Heart left ventricle (tissue), 16 donors: ENCODE data around the gene GOLT1B. TPM values are rescaled to one million over a fixed set of nuclear protein-coding genes. Genes with fewer than 3 reads are reported as not detected.
A peak's percentile ranks its signal among the peaks of the same experiment; 100 is the strongest.

Experiments
- ATAC-seq, 4 donors: fragments of 200-7000 bp; cut with Tn5 transposase; one replicate each; pipeline ENCODE4 v1.9.1; 2020 to 2022; ENCODE audit warnings: moderate library complexity in 4 of 4, mild to moderate bottlenecking in 3 of 4, moderate number of reproducible peaks in 1 of 4
- DNase-seq, 5 donors: peaks; one replicate each; pipeline ENCODE4 v3.0.0-alpha.2; 2020
- H3K27ac ChIP-seq, 12 donors: fragments of 200-600 bp; sonication (generic) in 4 of 12; one replicate each; pipeline versions ENCODE4 v1.5.0 to v1.8.0; 2016 to 2022; ENCODE audit warnings: mild to moderate bottlenecking in 2 of 12
- H3K27me3 ChIP-seq, 9 donors: fragments of 200-600 bp; sonication (generic) in 2 of 9; one replicate each; pipeline versions ENCODE4 v1.5.1 to v1.8.0; 2016 to 2022; ENCODE audit warnings: mild to moderate bottlenecking in 3 of 9
- H3K36me3 ChIP-seq, 9 donors: fragments of 200-600 bp; sonication (generic) in 2 of 9; one replicate each; pipeline versions ENCODE4 v1.5.0 to v1.8.0; 2018 to 2022; ENCODE audit warnings: mild to moderate bottlenecking in 2 of 9
- H3K4me1 ChIP-seq, 12 donors: fragments of 200-600 bp; sonication (generic) in 4 of 12; one replicate each; pipeline versions ENCODE4 v1.5.0 to v1.8.0; 2016 to 2022; ENCODE audit warnings: mild to moderate bottlenecking in 3 of 12
- H3K4me3 ChIP-seq, 12 donors: fragments of 200-600 bp; sonication (generic) in 4 of 12; one replicate each; pipeline versions ENCODE4 v1.5.0 to v1.8.0; 2017 to 2022; ENCODE audit warnings: mild to moderate bottlenecking in 9 of 12, moderate library complexity in 4 of 12
- H3K9me3 ChIP-seq, 12 donors: fragments of 200-600 bp; sonication (generic) in 4 of 12; one replicate each; pipeline versions ENCODE4 v1.5.0 to v1.8.0; 2016 to 2022; ENCODE audit warnings: mild to moderate bottlenecking in 1 of 12
- POLR2A ChIP-seq, 2 donors: fragments of 450-650 bp; IDR thresholded peaks; one replicate each; pipeline ENCODE4 v1.6.1; 2017; ENCODE audit warnings: antibody characterized with exemption in 2 of 2, mild to moderate bottlenecking in 2 of 2, moderate library complexity in 2 of 2
- WGBS, 4 donors: extraction: QIAGEN DNeasy Blood & Tissue Kit in 2 of 4; methylation state at CpG; one replicate each; pipeline versions ENCODE4 v1.1.5 to v1.1.7; 2013 to 2018; 5-methylcytosine and 5-hydroxymethylcytosine counted together
- intact Hi-C, 10 donors: fragments of 100-400 bp; cut with DNase I; formaldehyde crosslinking; loops; one replicate each; pipeline versions ENCODE4 v1.11.1 to v1.14.2; 2022
- polyA plus RNA-seq, 2 donors: library from polyadenylated mRNA; stranded (reverse); fragments of 200-250 nt; gene quantifications; one replicate each; pipeline ENCODE4 v1.2.3, GENCODE V29; 2013
- total RNA-seq, 9 donors: library from RNA; depleted of rRNA in 2 of 9; stranded (reverse); fragments of >200 nt in 2 of 9; fragmentation: NEBNext Ultra II Directional in 3 of 9; extraction: Animal tissue kit (Norgen Biotek cat#: 25700) in 3 of 9; gene quantifications; one replicate each; pipeline versions ENCODE4 v1.1.0 to v1.2.4, GENCODE V29; 2016 to 2023
- TF ChIP-seq, protein P1 (sequence below), 12 donors: fragments of 200-600 bp; sonication (generic) in 4 of 12; IDR thresholded peaks; one replicate each; pipeline versions ENCODE4 v1.5.0 to v1.8.0; 2018 to 2022; ENCODE audit warnings: antibody characterized with exemption in 12 of 12, mild to moderate bottlenecking in 5 of 12
- donor health status: ischemic (EF 13 %, LVEDD 7.1; RV severe dilation, severe dysfunction).
- donor health status: healthy with polysubstance abuse.
- donor health status: DM: no; HTN: yes; CAD: no.
- donor health status: DM: no; HTN: no; CAD: no.
- donor health status: ischemic (EF 25% LVEDD 6.9; RV normal size, moderate dysfunction).
- donor health status: ischemic (EF 25% LVEDD 5.7; RV mildly dilated, moderate dysfunction).
- donor health status: healthy.
- donor health status: DM: yes; HTN: yes; CAD: no.
- donor health status: ischemic (EF 35%, LVEDD 5.7; RV mildly dilated, moderate dysfunction).
- donor health status: nonischemic (EF 11% LVEDD 7.7; RV severe dilation, severe dysfunction).
- donor health status: DM: yes; HTN: yes; CAD: no.
- donor health status: PGD.
- donor health status: ischemic (EF 29% LVEDD 5.4; RV normal size, mild dysfunction).
- donor health status: nonischemic (EF 23%, LVEDD 6.1; RV moderate dilation, normal function).

The GOLT1B gene
- total and polyA plus RNA-seq, 11 donors = 12.9 to 43.7 (median 22.1) TPM

DNA sequence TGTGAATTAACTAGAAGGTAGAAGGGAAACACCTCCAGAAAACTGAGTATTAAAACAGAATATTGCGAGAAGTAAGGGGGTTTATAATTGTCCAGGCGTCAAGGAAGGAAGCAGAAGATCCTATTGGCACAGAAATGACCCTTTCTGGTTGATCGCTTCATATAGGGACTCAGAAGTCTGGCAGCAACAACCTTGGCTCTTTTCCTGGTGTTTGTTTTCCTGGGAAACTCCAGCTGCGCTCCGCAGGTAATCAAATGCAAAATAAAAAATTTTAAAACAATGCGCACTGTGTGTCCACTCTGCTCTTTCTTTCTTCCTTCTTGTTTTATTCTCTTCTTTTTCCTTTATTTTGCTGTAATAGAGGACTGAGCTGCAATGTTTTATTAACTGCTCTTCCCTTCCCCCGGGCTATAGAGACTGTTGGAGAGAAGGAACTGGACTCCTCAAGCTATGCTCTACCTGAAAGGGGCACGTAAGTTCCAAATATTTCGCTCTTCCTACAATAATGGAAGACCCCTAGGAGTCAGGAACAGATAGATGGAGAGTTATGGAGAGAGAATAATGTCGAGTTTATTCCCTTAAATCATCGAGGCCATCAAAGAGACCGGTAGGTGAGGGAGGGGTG, 25.2 kb downstream of the GOLT1B start:
- H3K9me3 ChIP-seq = peaks cover 0 to 10% (median 0%) of the 10 kb centered on the region in 12 donors
- H3K27ac ChIP-seq = peak overlapping the region in 6 of 12 donors; percentile 81 to 89 (median 85)
- ATAC-seq = peak in 2 of 4 donors; percentile 3 to 5
- TF ChIP-seq, protein P1, sequence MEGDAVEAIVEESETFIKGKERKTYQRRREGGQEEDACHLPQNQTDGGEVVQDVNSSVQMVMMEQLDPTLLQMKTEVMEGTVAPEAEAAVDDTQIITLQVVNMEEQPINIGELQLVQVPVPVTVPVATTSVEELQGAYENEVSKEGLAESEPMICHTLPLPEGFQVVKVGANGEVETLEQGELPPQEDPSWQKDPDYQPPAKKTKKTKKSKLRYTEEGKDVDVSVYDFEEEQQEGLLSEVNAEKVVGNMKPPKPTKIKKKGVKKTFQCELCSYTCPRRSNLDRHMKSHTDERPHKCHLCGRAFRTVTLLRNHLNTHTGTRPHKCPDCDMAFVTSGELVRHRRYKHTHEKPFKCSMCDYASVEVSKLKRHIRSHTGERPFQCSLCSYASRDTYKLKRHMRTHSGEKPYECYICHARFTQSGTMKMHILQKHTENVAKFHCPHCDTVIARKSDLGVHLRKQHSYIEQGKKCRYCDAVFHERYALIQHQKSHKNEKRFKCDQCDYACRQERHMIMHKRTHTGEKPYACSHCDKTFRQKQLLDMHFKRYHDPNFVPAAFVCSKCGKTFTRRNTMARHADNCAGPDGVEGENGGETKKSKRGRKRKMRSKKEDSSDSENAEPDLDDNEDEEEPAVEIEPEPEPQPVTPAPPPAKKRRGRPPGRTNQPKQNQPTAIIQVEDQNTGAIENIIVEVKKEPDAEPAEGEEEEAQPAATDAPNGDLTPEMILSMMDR (IDR thresholded peaks at IDR 0.05) = no peak
- TF ChIP-seq POLR2A (IDR thresholded peaks at IDR 0.05) = no peak
- H3K4me1 ChIP-seq = peaks cover 0 to 23% (median 5%) of the 10 kb centered on the region in 12 donors
- intact Hi-C loops = loop anchor here in 3 of 10 donors (5.0 to 10.0 kb wide), 2 partner anchors 80 to 128 kb away; partner anchors contain the start of gene LDHB (in 3 of the 3)
- WGBS, 4 donors = 34 to 46% (median 42%) methylated on average over 12 of the region's 12 CpGs
- H3K36me3 ChIP-seq = peaks cover 0 to 3% (median 0%) of the 10 kb centered on the region in 9 donors
- no peak for DNase-seq
- peak overlapping the region; percentile 30 to 84 (median 70) for H3K4me3 ChIP-seq
- peaks cover 0 to 42% (median 0%) of the 10 kb centered on the region in 9 donors for H3K27me3 ChIP-seq

DNA sequence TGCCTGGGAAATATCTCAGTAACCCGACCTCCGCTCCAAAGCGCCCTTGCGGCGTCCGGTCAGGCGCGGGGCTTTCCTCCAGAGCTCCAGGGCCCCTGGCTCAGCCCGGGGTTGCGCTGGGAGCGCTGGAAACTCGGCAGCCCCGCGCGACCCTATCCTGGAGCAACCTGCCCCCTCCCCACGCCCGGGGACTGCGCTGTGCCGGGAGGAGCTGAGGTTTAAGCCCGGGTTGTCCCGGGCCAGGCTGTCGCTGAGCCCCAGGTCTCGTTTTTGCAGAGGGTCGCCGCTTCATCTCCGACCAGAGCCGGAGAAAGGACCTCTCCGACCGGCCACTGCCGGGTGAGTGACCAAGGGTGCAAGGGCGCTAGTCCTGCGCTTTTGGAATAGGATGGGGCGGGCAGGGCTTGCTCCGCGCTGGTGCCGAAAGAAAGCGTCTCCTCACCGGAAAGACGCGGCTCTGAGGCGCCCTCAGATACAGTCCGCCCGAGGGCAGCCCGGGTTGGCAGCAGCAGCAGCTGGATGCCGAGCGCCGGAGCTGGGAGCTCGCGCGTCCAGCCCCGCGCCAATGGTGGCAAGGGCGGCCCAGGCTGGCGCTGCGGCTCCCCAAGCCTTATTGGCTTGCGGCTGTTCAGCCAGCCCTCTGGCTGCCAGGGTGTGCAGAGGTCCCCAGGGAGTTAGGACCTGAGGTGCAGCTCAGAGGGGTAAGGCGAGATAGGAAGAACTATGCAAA, 26.0 kb downstream of the GOLT1B start:
- peak; percentile 88 to 95 (median 94) for ATAC-seq
- peaks cover 0 to 4% (median 0%) of the 10 kb centered on the region in 9 donors for H3K36me3 ChIP-seq
- H3K27ac ChIP-seq = peak overlapping the region; percentile 35 to 89 (median 80)
- H3K4me3 ChIP-seq = peak overlapping the region; percentile 30 to 84 (median 70)
- H3K27me3 ChIP-seq = peaks cover 0 to 42% (median 0%) of the 10 kb centered on the region in 9 donors
- 0 to 1% (median 1%) methylated on average over 22 to 57 of the region's 57 CpGs for WGBS, 4 donors
- peaks cover 0 to 23% (median 5%) of the 10 kb centered on the region in 12 donors for H3K4me1 ChIP-seq
- no peak for TF ChIP-seq POLR2A (IDR thresholded peaks at IDR 0.05)
- TF ChIP-seq, protein P1 (IDR thresholded peaks at IDR 0.05) = peak in 3 of 12 donors; percentile 21 to 33 (median 24)
- intact Hi-C loops = loop anchor here in 3 of 10 donors (5.0 to 10.0 kb wide), 2 partner anchors 80 to 127 kb away; partner anchors contain the start of gene LDHB (in 3 of the 3)
- peak; percentile 51 to 82 (median 78) for DNase-seq
- peaks cover 0 to 10% (median 0%) of the 10 kb centered on the region in 12 donors for H3K9me3 ChIP-seq

DNA sequence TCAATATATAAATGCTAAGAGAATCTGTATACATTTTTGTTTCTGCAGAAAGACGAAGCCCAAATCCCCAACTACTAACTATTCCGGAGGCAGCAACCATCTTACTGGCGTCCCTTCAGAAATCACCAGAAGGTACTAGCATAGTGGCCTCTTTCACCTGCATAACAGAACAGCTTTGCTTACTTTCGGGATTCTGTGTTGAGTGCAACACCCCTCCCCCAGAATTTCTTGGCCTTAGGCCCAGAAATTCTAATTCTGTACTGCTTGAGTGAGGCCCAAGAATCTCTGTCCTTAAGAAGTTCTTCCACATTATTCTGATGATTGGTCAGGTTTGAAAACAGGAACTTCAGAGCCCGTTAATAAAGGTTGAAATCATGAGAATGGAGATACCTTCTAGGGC, 27.4 kb downstream of the GOLT1B start:
- DNase-seq = peak in 2 of 5 donors; percentile 22 to 32
- peak overlapping the region in 11 of 12 donors; percentile 18 to 89 (median 81) for H3K27ac ChIP-seq
- TF ChIP-seq, protein P1 (IDR thresholded peaks at IDR 0.05) = no peak
- TF ChIP-seq POLR2A (IDR thresholded peaks at IDR 0.05) = no peak
- peak overlapping the region in 5 of 12 donors; percentile 70 to 84 (median 74) for H3K4me3 ChIP-seq
- intact Hi-C loops = loop anchor here in 3 of 10 donors (5.0 to 10.0 kb wide), 2 partner anchors 78 to 126 kb away; partner anchors contain the start of gene LDHB (in 3 of the 3)
- H3K36me3 ChIP-seq = peaks cover 0 to 4% (median 0%) of the 10 kb centered on the region in 9 donors
- peaks cover 0 to 42% (median 0%) of the 10 kb centered on the region in 9 donors for H3K27me3 ChIP-seq
- ATAC-seq = peak; percentile 46 to 74 (median 60)
- H3K4me1 ChIP-seq = peaks cover 0 to 23% (median 5%) of the 10 kb centered on the region in 12 donors
- peaks cover 0 to 7% (median 0%) of the 10 kb centered on the region in 12 donors for H3K9me3 ChIP-seq
- WGBS, 4 donors = 36 to 53% (median 50%) methylated on average over 5 of the region's 5 CpGs
